GM12891 (cell line): ENCODE data around the gene RECQL.

ENCODE experiments used
- POLR2A ChIP-seq: IDR thresholded peaks from 2 replicates; pipeline ENCODE4 v1.6.1; 2011; ENCODE audit warnings: low read depth, low read length, control low read depth
- SPI1 ChIP-seq: IDR thresholded peaks from 2 replicates; pipeline ENCODE4 v1.6.1; 2011; ENCODE audit warnings: low read depth, low read length, control low read depth

- TF ChIP-seq POLR2A (no peak), SPI1 (no peak)
These were observed 22.5 kb downstream of the RECQL start for GRCh38 chr12:21478756-21479455.
